CD14-positive monocyte (primary cell): ENCODE measurements around the gene TOPBP1. TPM values are rescaled to one million over a fixed set of nuclear protein-coding genes. Genes with fewer than 3 reads are reported as not detected.
"Not testable (repeated sequence)": the region's sequence is repeated elsewhere in the genome, so short reads cannot be mapped to it uniquely, and the experiment has no call there.

Experiments
- DNase-seq, 3 donors: peaks; one replicate each; pipeline ENCODE4 v3.0.0-alpha.2; 2011 to 2022
- H2AFZ ChIP-seq: 2 replicates; pipeline ENCODE4 v1.6.0; 2012; ENCODE audit warnings: mild to moderate bottlenecking, low read depth, low read length, inconsistent platforms; ENCODE audit not compliant: insufficient read depth, poor library complexity, severe bottlenecking
- H3K27ac ChIP-seq, 2 donors: 1 replicate in 1 of 2; 2 replicates in 1 of 2; pipeline ENCODE4 v1.5.1; 2012 to 2013; ENCODE audit warnings: low read length in 2 of 2, control low read depth in 1 of 2, inconsistent platforms in 1 of 2, low read depth in 1 of 2, mild to moderate bottlenecking in 1 of 2
- H3K27me3 ChIP-seq, 2 donors: one replicate each; pipeline versions ENCODE4 v1.6.0 to v1.6.1; 2011 to 2013; ENCODE audit warnings: low read length in 2 of 2; ENCODE audit not compliant: control insufficient read depth in 2 of 2, insufficient read depth in 2 of 2
- H3K36me3 ChIP-seq, 2 donors: replicated peaks in 1 of 2; 1 replicate in 1 of 2; 2 replicates in 1 of 2; pipeline versions ENCODE4 v1.5.1 to v1.6.1; 2012 to 2013; ENCODE audit warnings: low read length in 2 of 2, control low read depth in 1 of 2, inconsistent platforms in 1 of 2, mild to moderate bottlenecking in 1 of 2; ENCODE audit not compliant: insufficient read depth in 2 of 2, control insufficient read depth in 1 of 2
- H3K4me1 ChIP-seq, 2 donors: 1 replicate in 1 of 2; 2 replicates in 1 of 2; pipeline versions ENCODE4 v1.5.1 to v1.6.1; 2012 to 2013; ENCODE audit warnings: low read length in 2 of 2, control low read depth in 1 of 2, inconsistent platforms in 1 of 2, mild to moderate bottlenecking in 1 of 2, moderate library complexity in 1 of 2; ENCODE audit not compliant: insufficient read depth in 2 of 2, control insufficient read depth in 1 of 2
- H3K4me2 ChIP-seq: replicated peaks from 2 replicates; pipeline ENCODE3; 2012; ENCODE audit warnings: low read length, moderate library complexity, mild to moderate bottlenecking; ENCODE audit not compliant: poor library complexity, severe bottlenecking; ENCODE audit errors: extremely low read depth
- H3K4me3 ChIP-seq, 3 experiments: fragments of 200-600 bp in 1 of 3; sonication (generic) in 1 of 3; replicated peaks in 1 of 3; 1 replicate in 2 of 3; 2 replicates in 1 of 3; pipeline ENCODE4 v1.5.1; 2011 to 2013; ENCODE audit warnings: low read length in 3 of 3, mild to moderate bottlenecking in 3 of 3, control low read depth in 2 of 3, low read depth in 2 of 3, inconsistent platforms in 1 of 3, moderate library complexity in 1 of 3
- H3K79me2 ChIP-seq: 2 replicates; pipeline ENCODE4 v1.6.0; 2012; ENCODE audit warnings: mild to moderate bottlenecking, control low read depth, inconsistent platforms, low read length, moderate library complexity; ENCODE audit not compliant: insufficient read depth
- H3K9ac ChIP-seq: 2 replicates; pipeline ENCODE4 v1.6.0; 2017; ENCODE audit warnings: low read length, mild to moderate bottlenecking; ENCODE audit not compliant: insufficient read depth, poor library complexity, severe bottlenecking
- H3K9me3 ChIP-seq, 2 donors: replicated peaks in 1 of 2; 1 replicate in 1 of 2; 2 replicates in 1 of 2; pipeline versions ENCODE4 v1.5.1 to v1.6.1; 2012 to 2013; ENCODE audit warnings: low read length in 2 of 2, control low read depth in 1 of 2; ENCODE audit not compliant: control insufficient read depth in 1 of 2, insufficient read depth in 1 of 2
- H4K20me1 ChIP-seq: 2 replicates; pipeline ENCODE4 v1.6.0; 2012; ENCODE audit warnings: mild to moderate bottlenecking, low read length, control low read depth, moderate library complexity; ENCODE audit not compliant: insufficient read depth
- H3K27ac Mint-ChIP-seq, 7 donors: one replicate each; pipeline ENCODE4 v1.8.0; 2020; ENCODE audit warnings: mild to moderate bottlenecking in 7 of 7, mixed read lengths in 7 of 7, moderate library complexity in 6 of 7, inconsistent platforms in 2 of 7
- H3K27me3 Mint-ChIP-seq, 3 donors: one replicate each; pipeline ENCODE4 v1.8.0; 2021 to 2022; ENCODE audit warnings: low read depth in 3 of 3, mild to moderate bottlenecking in 3 of 3, mixed read lengths in 3 of 3, moderate library complexity in 3 of 3, inconsistent platforms in 1 of 3
- H3K36me3 Mint-ChIP-seq, 2 donors: one replicate each; pipeline ENCODE4 v1.8.0; 2020; ENCODE audit warnings: mixed read lengths in 2 of 2, inconsistent platforms in 1 of 2, mild to moderate bottlenecking in 1 of 2
- H3K4me1 Mint-ChIP-seq: one replicate; pipeline ENCODE4 v1.8.0; 2020; ENCODE audit warnings: mild to moderate bottlenecking, mixed read lengths
- H3K4me3 Mint-ChIP-seq, 2 donors: one replicate each; pipeline ENCODE4 v1.8.0; 2020; ENCODE audit warnings: mild to moderate bottlenecking in 2 of 2, mixed read lengths in 2 of 2, moderate library complexity in 1 of 2
- H3K9me3 Mint-ChIP-seq, 7 donors: one replicate each; pipeline ENCODE4 v1.8.0; 2020 to 2022; ENCODE audit warnings: mixed read lengths in 7 of 7, mild to moderate bottlenecking in 6 of 7, moderate library complexity in 6 of 7, inconsistent platforms in 2 of 7
- WGBS: methylation state at CpG from one replicate; pipeline ENCODE4 v1.1.5; 2013; ENCODE audit warnings: missing lambda C conversion rate; ENCODE audit not compliant: insufficient coverage; 5-methylcytosine and 5-hydroxymethylcytosine counted together
- intact Hi-C, 2 donors: fragments of 100-400 bp; cut with micrococcal nuclease; formaldehyde crosslinking; loops; one replicate each; pipeline versions ENCODE4 v1.15.0 to v1.15.1; 2023
- polyA plus RNA-seq, 3 donors: library from polyadenylated mRNA; depleted of rRNA in 1 of 3; unstranded in 2 of 3; stranded (reverse) in 1 of 3; fragments of 300-500 nt in 2 of 3; fragments of >200 nt in 1 of 3; fragmentation: Illumina TruSeq in 2 of 3; gene quantifications; 1 replicate in 2 of 3; 2 replicates in 1 of 3; pipeline ENCODE4 v1.2.3, GENCODE V29; 2012 to 2021
- TF ChIP-seq, protein P1 (sequence below): fragments of 200-600 bp; IDR thresholded peaks from one replicate; pipeline ENCODE4 v1.8.0; 2022; ENCODE audit warnings: antibody characterized with exemption, mild to moderate bottlenecking

Gene TOPBP1
- polyA plus RNA-seq, 3 donors, result 4.9 to 24.3 (median 7.0) TPM

DNA sequence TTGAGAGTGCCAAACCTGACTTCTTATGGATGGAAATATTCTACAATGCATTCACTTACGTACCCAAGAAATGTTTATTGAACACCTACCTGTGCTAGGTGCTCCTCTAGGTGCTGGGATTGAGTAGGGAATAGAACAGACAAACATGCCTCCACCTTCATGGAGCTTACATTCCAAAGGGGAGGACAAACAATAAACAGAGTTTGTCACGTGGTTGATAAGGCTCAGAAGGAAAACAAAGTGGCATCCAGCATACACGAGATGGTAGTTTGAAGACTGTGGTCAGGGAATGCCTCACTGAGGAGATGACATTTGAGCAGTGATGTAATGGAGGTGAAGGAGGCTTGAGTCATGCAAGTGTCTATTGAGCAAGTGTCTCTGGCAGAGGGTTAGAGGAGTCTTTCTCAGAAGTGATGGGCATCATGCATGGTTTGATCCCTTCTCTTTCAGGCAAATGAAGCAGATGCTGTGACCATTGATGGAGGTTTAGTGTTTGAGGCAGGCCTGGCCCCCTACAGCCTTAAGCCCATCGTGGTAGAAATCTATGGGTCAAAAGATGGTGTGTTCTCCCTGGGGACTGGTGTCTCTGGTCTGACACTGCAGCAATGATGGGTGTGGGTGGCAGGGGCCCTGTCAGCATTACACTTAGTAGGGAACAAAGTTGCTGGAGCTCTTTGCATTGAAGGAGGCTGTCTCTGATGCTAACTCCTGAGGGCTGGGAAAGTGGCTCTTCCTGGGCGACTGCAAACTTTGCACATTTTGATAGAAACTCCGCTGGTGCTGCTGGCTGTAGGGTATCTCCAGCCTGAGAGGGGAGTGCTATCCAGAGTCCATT lies 29.7 kb upstream of the TOPBP1 start:
- Mint-ChIP-seq H3K27me3 (peaks cover 0 to 4% (median 0%) of the 10 kb centered on the region in 3 donors), H3K4me3 (no peak overlapping the region), H3K4me1 (no peaks in the 10 kb centered on the region), H3K36me3 (no peaks in the 10 kb centered on the region), H3K27ac (peak overlapping the region in 1 of 7 donors; percentile 79), H3K9me3 (peaks cover 0 to 1% (median 0%) of the 10 kb centered on the region in 7 donors)
- WGBS, result 69% methylated on average over 5 of the region's 6 CpGs
- no peaks in the 10 kb centered on the region for H3K4me1 ChIP-seq
- no peak overlapping the region for H3K27ac ChIP-seq
- intact Hi-C loops, result no loop called here
- H2AFZ ChIP-seq, result no peak overlapping the region
- H4K20me1 ChIP-seq, result no peaks in the 10 kb centered on the region
- no peaks in the 10 kb centered on the region for H3K36me3 ChIP-seq
- H3K4me3 ChIP-seq, result no peak overlapping the region
- DNase-seq, result no peak
- TF ChIP-seq, protein P1, sequence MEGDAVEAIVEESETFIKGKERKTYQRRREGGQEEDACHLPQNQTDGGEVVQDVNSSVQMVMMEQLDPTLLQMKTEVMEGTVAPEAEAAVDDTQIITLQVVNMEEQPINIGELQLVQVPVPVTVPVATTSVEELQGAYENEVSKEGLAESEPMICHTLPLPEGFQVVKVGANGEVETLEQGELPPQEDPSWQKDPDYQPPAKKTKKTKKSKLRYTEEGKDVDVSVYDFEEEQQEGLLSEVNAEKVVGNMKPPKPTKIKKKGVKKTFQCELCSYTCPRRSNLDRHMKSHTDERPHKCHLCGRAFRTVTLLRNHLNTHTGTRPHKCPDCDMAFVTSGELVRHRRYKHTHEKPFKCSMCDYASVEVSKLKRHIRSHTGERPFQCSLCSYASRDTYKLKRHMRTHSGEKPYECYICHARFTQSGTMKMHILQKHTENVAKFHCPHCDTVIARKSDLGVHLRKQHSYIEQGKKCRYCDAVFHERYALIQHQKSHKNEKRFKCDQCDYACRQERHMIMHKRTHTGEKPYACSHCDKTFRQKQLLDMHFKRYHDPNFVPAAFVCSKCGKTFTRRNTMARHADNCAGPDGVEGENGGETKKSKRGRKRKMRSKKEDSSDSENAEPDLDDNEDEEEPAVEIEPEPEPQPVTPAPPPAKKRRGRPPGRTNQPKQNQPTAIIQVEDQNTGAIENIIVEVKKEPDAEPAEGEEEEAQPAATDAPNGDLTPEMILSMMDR, result no peak
- H3K9ac ChIP-seq, result no peak overlapping the region
- H3K4me2 ChIP-seq, result no peak overlapping the region
- H3K27me3 ChIP-seq, result peaks cover 0 to 3% of the 10 kb centered on the region in 2 donors
- H3K9me3 ChIP-seq, result no peaks in the 10 kb centered on the region
- H3K79me2 ChIP-seq, result no peaks in the 10 kb centered on the region

GRCh38 chr3:133677993-133678392 lies 16.3 kb upstream of the TOPBP1 start:
- peaks cover 27 to 32% of the 10 kb centered on the region in 2 donors for H3K27me3 ChIP-seq
- peaks cover 38 to 54% (median 38%) of the 10 kb centered on the region in 3 donors for H3K27me3 Mint-ChIP-seq
- H3K4me3 ChIP-seq, H3K4me2 ChIP-seq, H3K9me3 ChIP-seq, H2AFZ ChIP-seq, H3K79me2 ChIP-seq, H3K4me3 Mint-ChIP-seq, H4K20me1 ChIP-seq, H3K36me3 ChIP-seq, H3K27ac ChIP-seq, DNase-seq, intact Hi-C loops, H3K4me1 Mint-ChIP-seq, H3K27ac Mint-ChIP-seq, H3K4me1 ChIP-seq, H3K9ac ChIP-seq, H3K36me3 Mint-ChIP-seq: not testable (repeated sequence)
- no CpG with 5 or more reads among the region's 2 CpGs for WGBS
- H3K9me3 Mint-ChIP-seq, result peaks cover 0 to 16% (median 5%) of the 10 kb centered on the region in 7 donors
